AG09319 (cell line): ENCODE data around the gene TENT5C.

ENCODE experiments used
- DNase-seq: peaks from one replicate; pipeline ENCODE4 v3.0.0-alpha.2; 2010; ENCODE audit warnings: low read depth; ENCODE audit errors: extremely low read depth
- TF ChIP-seq, protein P1 (sequence below): IDR thresholded peaks from 2 replicates; pipeline ENCODE4 v1.5.1; 2011; ENCODE audit warnings: low read depth, mild to moderate bottlenecking, inconsistent platforms, low read length, moderate library complexity

Gene TENT5C

GRCh38 chr1:117622726-117623125 lies 16.9 kb downstream of the TENT5C start:
- TF ChIP-seq, protein P1, sequence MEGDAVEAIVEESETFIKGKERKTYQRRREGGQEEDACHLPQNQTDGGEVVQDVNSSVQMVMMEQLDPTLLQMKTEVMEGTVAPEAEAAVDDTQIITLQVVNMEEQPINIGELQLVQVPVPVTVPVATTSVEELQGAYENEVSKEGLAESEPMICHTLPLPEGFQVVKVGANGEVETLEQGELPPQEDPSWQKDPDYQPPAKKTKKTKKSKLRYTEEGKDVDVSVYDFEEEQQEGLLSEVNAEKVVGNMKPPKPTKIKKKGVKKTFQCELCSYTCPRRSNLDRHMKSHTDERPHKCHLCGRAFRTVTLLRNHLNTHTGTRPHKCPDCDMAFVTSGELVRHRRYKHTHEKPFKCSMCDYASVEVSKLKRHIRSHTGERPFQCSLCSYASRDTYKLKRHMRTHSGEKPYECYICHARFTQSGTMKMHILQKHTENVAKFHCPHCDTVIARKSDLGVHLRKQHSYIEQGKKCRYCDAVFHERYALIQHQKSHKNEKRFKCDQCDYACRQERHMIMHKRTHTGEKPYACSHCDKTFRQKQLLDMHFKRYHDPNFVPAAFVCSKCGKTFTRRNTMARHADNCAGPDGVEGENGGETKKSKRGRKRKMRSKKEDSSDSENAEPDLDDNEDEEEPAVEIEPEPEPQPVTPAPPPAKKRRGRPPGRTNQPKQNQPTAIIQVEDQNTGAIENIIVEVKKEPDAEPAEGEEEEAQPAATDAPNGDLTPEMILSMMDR: no peak; the same call in 1 of the 2 replicates
- DNase-seq: no peak

GRCh38 chr1:117623141-117623540 lies 17.3 kb downstream of the TENT5C start:
- TF ChIP-seq, protein P1: no peak
- no peak for DNase-seq

DNA sequence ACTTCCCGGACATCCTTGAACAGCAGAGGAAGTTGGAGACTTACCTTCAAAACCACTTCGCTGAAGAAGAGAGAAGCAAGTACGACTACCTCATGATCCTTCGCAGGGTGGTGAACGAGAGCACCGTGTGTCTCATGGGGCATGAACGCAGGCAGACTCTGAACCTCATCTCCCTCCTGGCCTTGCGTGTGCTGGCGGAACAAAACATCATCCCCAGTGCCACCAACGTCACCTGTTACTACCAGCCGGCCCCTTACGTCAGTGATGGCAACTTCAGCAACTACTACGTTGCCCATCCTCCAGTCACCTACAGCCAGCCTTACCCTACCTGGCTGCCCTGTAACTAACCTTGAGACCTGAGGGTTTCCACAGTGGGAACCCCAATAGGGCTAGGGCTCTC lies 17.9 kb downstream of the TENT5C start:
- no peak for DNase-seq
- TF ChIP-seq, protein P1: no peak

GRCh38 chr1:117627546-117628130 lies 21.8 kb downstream of the TENT5C start:
- no peak for DNase-seq
- TF ChIP-seq, protein P1: no peak

DNA sequence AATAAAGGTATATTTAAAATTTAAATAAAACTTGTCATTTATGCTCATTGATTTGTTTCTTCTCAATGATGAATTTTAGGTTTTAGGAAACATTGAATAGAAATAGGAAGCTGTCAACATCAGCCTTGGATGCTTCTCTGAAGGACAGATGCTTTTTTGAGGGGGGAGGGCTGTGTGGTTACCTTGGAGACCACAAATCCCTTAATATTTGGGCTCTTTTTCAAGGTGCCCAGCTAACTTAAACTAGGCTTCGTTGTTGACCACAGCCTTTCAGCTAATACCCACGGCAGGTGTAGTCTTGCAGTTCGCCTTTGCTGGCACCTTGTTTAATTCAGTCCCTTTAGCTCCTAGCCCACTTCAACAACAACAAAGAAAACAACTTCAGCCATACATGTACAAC lies 22.5 kb downstream of the TENT5C start:
- TF ChIP-seq, protein P1: no peak
- DNase-seq: no peak

GRCh38 chr1:117629625-117630422 lies 24.0 kb downstream of the TENT5C start:
- no peak for DNase-seq
- TF ChIP-seq, protein P1: no peak

- DNase-seq: no peak
- TF ChIP-seq, protein P1: no peak
These were observed 24.7 kb downstream of the TENT5C start for GRCh38 chr1:117630423-117630998.
